ENCODE data around the gene GSK3B.

Gene GSK3B

DNA sequence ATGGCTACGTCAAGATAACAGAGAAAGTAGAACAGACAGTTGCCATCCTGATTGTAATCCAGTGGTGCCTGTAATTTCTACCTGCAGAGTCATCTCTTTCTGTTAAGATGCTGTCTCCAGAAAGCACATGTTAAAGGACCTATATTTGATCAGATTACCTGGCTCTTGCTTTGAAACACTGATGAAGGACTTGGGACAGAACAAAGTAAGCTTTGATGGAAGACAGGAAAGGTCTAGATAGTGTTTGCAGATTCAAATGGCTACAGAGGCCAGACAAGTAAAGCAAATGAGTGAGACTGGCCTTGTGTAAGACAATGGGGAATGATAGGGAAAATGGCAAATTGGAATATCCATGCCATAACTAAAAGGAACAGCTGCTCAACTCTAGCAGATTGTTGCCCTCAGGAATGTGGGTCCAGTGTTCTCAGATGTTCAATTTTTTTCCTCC, 1.8 kb upstream of the GSK3B start:
- no peak for DNase-seq (ENCODE audit: low spot score)

DNA sequence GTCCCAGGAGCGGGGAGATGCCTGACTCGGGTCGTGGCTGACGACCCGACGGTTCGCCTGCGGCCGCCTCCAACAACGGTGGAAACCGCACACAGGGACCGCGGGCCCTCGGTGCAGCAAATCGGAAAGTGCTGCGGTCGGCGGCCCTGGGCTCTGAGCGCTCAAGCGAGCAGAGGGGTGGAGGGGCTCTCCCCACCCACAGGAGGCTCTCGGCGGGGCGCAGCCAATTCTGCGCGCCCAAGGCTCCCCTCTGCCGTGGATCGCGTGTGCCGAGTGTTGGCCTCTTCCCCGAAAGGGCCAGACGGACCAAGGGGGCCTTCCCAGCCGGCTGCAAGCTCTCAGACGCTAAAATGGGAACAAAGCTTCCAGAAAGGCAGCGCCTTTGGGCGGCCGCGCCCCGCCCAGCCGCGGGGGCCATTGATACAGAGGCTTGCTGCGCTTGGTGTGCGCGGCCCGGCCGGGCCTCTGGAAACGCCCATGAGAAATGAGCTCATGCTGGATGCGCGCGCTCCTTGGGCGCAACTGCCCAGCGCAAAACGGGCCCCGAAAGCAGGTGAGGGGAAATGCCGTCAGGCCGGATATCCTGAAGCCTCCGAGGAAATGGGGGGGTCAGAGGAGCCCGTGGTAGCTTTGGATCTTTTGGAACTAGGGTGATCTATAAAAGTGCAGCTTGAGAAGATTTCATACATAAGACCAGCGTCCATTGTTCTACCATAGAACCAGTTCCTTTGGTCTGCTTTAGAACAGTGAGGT, 1.2 kb upstream of the GSK3B start:
- peak; percentile 94 for DNase-seq (ENCODE audit: low spot score)

GRCh38 chr3:120094776-120095225, 554 bp upstream of the GSK3B start:
- no peak for DNase-seq (ENCODE audit: low spot score)

DNA sequence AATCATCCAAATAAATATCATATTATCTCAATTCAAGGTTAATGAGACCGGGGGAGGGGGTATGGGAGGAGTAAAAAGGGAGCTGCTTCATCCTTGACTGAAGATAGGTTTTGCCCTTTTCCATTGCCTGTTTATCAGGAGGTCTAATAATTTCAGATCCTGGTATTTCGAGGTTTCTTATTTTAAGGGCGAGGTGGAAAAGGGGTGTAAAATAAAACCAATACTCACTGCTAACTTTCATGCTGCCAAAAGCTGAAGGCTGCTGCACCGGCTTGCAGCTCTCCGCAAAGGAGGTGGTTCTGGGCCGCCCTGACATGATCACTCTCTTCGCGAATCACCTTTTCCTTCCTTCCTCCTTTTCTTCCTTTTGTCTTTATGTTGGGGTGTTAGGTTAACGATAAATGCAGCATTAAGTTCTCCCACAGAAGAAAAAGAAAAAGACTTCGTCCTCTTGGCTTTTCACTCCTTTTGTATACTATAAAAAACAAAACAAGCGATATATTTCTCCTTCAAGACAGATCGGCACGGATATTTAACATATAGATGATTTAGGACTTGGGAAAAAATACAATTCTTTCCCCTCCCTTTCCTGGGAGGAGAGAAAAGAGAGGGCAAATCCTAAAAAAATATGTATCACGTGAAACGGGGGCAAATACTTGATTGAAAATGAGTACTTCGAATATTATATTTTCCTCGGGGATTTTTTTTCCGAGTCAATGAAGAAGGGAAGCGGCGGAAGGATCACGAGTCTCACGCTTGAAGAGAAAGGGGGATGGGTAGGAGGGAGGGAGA, 932 bp downstream of the GSK3B start:
- DNase-seq (ENCODE audit: low spot score): no peak

GRCh38 chr3:120092474-120092873, 1.8 kb downstream of the GSK3B start:
- no peak for DNase-seq (ENCODE audit: low spot score)

GRCh38 chr3:120090422-120090821, 3.8 kb downstream of the GSK3B start:
- no peak for DNase-seq (ENCODE audit: low spot score)

DNA sequence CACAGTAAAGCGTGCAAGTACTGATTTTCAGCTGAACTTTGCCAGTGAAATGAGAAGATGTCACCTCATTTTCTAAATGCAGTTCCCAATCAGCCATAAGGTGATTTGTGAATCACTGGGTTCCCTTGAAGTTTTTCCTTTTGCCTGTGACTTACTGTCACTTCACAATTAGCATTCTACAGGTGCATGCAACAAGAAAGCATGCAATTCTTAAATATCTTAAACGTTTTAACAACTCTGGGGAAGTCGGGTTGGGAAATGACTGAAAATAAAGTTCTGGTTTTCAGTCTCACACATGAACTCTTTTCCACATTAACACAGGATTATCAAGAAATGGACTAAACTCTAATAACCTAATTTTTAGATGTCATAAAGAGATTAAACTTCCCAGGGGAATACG, 5.2 kb downstream of the GSK3B start:
- no peak for DNase-seq (ENCODE audit: low spot score)

DNA sequence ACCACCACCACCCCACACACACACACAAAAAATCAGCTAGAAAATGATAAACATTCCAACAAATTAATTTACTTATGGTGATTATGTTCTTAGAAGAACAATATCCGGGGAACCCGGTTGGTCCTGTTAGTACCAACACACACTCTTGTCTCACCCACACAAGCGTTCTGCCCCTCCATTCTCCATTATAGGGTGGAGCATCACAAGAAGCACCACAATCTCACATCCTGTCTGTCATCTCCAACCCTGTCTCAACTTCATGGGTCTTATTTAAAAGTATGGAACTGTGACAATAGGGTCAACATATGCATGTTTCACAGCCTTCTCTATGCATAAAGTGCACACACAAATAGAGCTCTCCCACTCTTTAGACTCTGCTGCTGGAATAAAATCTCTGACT, 5.6 kb downstream of the GSK3B start:
- no peak for DNase-seq (ENCODE audit: low spot score)

DNA sequence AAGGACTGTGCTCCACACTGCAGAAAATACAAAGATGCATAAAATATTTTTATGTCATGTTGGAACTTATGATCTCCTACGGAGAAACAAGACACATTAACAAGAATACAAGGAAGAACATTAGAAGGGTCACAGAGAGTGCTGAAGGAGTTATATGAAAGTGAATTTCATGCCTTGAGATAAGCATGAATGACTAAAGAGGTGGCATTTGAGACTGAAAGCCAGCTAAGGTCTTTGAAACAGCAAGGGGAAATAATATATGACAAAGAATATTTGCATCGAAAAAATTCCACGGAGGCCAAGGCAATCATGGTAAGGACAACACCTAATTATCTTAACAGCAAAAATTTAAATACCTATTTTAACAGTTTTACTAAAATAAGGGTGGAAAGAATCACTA, 12.5 kb downstream of the GSK3B start:
- DNase-seq (ENCODE audit: low spot score): no peak

- DNase-seq (ENCODE audit: low spot score): no peak
Measured at GRCh38 chr3:120080836-120081235, 13.4 kb downstream of the GSK3B start.

DNA sequence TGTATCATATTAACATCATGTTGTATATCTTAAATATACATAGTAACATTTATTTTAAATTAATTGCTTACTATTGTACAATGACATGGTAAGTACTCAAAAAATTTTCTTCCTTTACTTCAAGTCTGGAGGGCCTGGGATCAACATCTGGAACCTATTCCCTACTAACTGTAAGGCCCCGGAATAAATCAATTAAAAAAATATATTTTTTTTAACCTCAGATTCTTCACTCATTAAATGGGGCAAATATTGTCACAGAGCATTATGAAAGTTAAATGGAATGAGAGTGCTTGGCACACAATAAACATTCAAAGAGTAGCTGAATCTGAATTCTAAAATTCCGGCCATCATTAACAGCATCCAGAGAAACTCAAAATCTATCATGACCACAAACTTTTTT, 16.5 kb downstream of the GSK3B start:
- no peak for DNase-seq (ENCODE audit: low spot score)

DNA sequence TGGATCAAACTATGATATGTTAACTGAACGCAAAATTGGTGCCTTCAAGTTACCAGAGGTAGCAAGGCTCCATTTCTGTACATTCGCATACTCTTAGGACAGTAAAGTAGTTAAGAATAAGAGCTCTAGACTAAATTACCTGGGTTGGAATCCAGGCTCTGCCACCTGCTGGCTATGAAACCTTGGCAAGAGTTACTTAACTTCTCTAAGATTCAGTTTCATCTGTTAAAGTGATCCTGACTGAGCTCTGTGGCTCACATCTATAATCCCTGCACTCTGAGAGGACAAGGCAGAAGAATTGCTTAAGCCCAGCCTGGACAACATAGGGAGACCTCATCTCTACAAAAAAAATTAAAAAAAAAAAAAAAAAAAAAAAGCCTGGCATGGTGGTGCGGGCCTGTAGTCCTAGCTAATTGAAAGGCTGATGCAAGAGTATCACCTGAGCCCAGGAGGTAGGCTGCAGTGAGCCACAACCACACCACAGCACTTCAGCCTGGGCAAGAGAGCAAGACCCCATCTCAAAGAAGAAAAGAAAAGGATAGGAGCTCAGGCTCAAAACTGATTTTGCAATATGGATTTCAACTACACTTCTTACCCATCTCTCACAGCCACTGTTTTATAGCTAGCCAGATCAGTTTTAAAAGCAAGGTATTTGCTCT, 21.3 kb downstream of the GSK3B start:
- no peak for DNase-seq (ENCODE audit: low spot score)

GRCh38 chr3:120071259-120071658, 23.0 kb downstream of the GSK3B start:
- no peak for DNase-seq (ENCODE audit: low spot score)

DNA sequence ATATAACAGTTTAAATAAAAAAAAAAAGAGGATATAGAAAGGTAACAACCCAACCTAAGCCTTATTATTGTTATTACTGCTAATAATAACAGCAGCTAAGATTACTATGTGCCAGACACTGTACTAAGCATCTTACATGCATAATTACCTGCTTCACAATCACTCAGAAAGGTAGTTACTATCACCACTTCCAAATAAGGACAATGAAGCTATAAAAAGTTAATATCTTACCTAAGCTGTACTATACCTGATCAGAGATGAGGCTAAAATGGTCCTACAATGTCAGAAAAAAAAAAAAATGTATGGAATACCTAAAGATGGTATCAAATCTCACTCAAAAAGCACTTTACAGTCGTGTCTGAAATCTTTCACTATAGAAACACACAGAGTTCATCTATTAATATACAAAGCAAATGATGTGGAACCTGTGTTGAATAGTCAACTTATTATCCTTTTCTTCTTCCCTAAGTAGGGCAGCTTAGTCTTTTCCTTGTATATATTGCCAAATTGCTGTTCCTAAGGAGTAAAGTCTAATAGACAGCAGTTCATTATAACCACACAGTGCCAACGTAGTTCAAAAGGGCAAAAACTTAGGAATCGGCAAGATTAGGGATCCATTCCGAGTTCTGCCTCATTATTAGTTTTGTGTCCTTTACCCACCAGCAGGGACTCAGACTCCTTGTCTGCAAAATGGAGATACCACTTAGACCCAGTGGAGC, 23.8 kb downstream of the GSK3B start:
- DNase-seq (ENCODE audit: low spot score): no peak

DNA sequence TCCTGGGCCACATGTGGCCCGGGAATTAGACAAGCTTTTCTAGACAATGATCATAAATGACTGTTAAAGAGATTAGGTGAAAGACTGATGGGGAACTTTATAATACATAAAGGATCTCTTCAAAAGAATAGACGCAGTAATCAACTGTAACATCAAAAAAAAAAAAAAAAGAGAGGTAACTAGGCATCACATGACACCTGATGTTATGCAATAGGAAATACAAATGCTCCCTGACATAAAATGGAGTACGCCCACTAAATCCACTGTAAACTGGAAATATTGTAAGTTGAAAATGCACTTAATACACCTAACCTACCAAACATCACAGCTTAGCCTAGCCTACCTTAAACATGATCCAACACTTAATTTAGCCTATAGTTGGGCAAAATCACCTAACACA, 27.2 kb downstream of the GSK3B start:
- DNase-seq (ENCODE audit: low spot score): no peak

- DNase-seq (ENCODE audit: low spot score): no peak
Measured at GRCh38 chr3:120066634-120067033, 27.6 kb downstream of the GSK3B start.

DNA sequence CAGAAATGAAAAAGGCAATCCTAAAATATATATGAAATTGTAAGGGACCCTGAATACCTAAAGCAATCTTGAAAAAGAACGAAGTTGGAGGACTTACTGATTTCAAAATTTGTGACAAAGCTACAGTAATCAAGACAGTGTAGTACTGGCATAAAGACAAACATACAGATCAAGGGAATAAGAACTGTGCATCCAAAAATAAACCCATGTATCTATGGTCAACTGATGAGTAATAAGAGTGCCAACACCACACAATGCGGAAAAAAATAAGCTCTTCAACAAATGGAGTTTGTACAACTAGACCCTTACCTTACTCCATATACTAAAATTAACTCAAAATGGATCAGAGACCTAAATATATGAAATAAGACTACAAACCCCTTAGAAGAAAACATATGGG, 29.6 kb downstream of the GSK3B start:
- DNase-seq (ENCODE audit: low spot score): no peak

- no peak for DNase-seq (ENCODE audit: low spot score)
Measured at GRCh38 chr3:120062474-120062873, 31.8 kb downstream of the GSK3B start.

- DNase-seq (ENCODE audit: low spot score): no peak
Measured at GRCh38 chr3:120059081-120059864, 35.0 kb downstream of the GSK3B start.

DNA sequence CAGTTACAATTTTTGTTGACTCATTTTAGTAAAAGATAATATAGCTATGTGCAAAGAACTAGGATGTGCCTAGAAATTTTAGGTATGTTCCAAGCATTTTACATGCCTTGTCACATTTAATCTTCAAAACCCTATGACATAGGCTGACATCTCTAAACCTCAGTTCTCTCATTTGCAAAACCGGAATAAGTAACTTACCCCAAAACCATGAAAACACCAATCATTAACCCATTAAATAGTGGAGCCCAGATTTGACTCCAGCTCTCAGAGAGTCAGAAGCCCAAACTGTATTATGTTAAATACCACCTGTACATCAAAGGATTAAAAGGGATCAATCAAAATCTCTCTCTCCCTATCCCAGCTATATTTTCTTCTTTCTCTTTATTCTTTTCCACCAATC, 36.6 kb downstream of the GSK3B start:
- no peak for DNase-seq (ENCODE audit: low spot score)

DNA sequence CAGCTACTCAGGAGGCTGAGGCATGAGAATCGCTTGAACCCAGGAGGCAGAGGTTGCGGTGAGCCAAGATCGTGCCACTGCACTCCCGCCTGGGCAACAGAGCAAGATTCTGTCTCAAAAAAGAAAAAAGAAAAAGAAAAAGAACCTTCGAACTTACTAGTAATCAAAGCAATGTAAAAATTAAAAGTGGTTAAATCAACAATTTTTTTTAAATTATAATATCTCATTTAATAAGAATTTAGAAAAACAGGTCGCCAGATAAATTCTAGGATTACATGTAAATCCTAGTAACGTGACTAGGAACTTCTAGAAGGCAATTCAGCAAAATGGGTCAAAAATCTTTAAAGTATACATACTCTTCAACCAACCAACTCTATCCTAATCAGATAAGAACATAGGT, 37.2 kb downstream of the GSK3B start:
- DNase-seq (ENCODE audit: low spot score): no peak

All from kidney capillary endothelial cell (primary cell).